ENCODE data around the gene IP6K2. TPM values are rescaled to one million over a fixed set of nuclear protein-coding genes. Genes with fewer than 3 reads are reported as not detected.

IP6K2 gene
- total and polyA plus RNA-seq, 2 donors from 2014 or later = 69.4 to 112 TPM

GRCh38 chr3:48662145-48662752 lies 54.8 kb downstream of the IP6K2 start:
- Histone ChIP-seq H3K36me3 (ENCODE audit: control insufficient read depth in 2 of 3, insufficient read depth in 3 of 3, low read length in 3 of 3) (no peaks in the 10 kb centered on the region), H3K9ac (ENCODE audit: low read length in 3 of 3) (no peak overlapping the region), H3K27me3 (ENCODE audit: control insufficient read depth, insufficient read depth, low read length) (no peaks in the 10 kb centered on the region), H3K4me1 (ENCODE audit: control insufficient read depth in 2 of 3, insufficient read depth in 2 of 3, low read depth in 1 of 3, low read length in 3 of 3) (peaks cover 0 to 9% (median 0%) of the 10 kb centered on the region in 3 donors), H3K9me3 (ENCODE audit: control insufficient read depth in 2 of 3, insufficient read depth in 1 of 3, low read length in 3 of 3) (no peaks in the 10 kb centered on the region), H3K4me3 (ENCODE audit: low read length in 3 of 3) (no peak overlapping the region), H3K27ac (ENCODE audit: low read depth in 2 of 2, low read length in 2 of 2) (no peak overlapping the region)
- FAIRE-seq (no peak), DNase-seq (peak in 1 of 5 donors; percentile 69)
- TF ChIP-seq, protein P1, sequence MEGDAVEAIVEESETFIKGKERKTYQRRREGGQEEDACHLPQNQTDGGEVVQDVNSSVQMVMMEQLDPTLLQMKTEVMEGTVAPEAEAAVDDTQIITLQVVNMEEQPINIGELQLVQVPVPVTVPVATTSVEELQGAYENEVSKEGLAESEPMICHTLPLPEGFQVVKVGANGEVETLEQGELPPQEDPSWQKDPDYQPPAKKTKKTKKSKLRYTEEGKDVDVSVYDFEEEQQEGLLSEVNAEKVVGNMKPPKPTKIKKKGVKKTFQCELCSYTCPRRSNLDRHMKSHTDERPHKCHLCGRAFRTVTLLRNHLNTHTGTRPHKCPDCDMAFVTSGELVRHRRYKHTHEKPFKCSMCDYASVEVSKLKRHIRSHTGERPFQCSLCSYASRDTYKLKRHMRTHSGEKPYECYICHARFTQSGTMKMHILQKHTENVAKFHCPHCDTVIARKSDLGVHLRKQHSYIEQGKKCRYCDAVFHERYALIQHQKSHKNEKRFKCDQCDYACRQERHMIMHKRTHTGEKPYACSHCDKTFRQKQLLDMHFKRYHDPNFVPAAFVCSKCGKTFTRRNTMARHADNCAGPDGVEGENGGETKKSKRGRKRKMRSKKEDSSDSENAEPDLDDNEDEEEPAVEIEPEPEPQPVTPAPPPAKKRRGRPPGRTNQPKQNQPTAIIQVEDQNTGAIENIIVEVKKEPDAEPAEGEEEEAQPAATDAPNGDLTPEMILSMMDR (IDR thresholded peaks at IDR 0.05; ENCODE audit: borderline replicate concordance, extremely low read depth, insufficient read depth) = no peak
- intact Hi-C loops (cut with DNase I) = no loop called here

- Histone ChIP-seq H3K36me3 (ENCODE audit: control insufficient read depth in 2 of 3, insufficient read depth in 3 of 3, low read length in 3 of 3) (no peaks in the 10 kb centered on the region), H3K27ac (ENCODE audit: low read depth in 2 of 2, low read length in 2 of 2) (no peak overlapping the region), H3K9ac (ENCODE audit: low read length in 3 of 3) (no peak overlapping the region), H3K27me3 (ENCODE audit: control insufficient read depth, insufficient read depth, low read length) (no peaks in the 10 kb centered on the region), H3K9me3 (ENCODE audit: control insufficient read depth in 2 of 3, insufficient read depth in 1 of 3, low read length in 3 of 3) (no peaks in the 10 kb centered on the region), H3K4me1 (ENCODE audit: control insufficient read depth in 2 of 3, insufficient read depth in 2 of 3, low read depth in 1 of 3, low read length in 3 of 3) (peaks cover 0 to 11% (median 0%) of the 10 kb centered on the region in 3 donors), H3K4me3 (ENCODE audit: low read length in 3 of 3) (peak overlapping the region; percentile 8 to 57 (median 30))
- intact Hi-C loops (cut with DNase I) = no loop called here
- TF ChIP-seq, protein P1 (IDR thresholded peaks at IDR 0.05; ENCODE audit: borderline replicate concordance, extremely low read depth, insufficient read depth) = no peak
- peak; percentile 79 to 92 (median 84) for DNase-seq
- FAIRE-seq = no peak
Observed at GRCh38 chr3:48661501-48662144, 55.4 kb downstream of the IP6K2 start.

- FAIRE-seq = no peak
- peak overlapping the region in 1 of 3 donors; percentile 57 for H3K4me3 ChIP-seq (ENCODE audit: low read length in 3 of 3)
Observed at GRCh38 chr3:48660800-48661400, 56.1 kb downstream of the IP6K2 start.

More at GRCh38 chr3:48660800-48661400, 56.1 kb downstream of the IP6K2 start:
- Histone ChIP-seq H3K4me1 (ENCODE audit: control insufficient read depth in 2 of 3, insufficient read depth in 2 of 3, low read depth in 1 of 3, low read length in 3 of 3) (peaks cover 0 to 13% (median 0%) of the 10 kb centered on the region in 3 donors), H3K27me3 (ENCODE audit: control insufficient read depth, insufficient read depth, low read length) (no peaks in the 10 kb centered on the region), H3K9me3 (ENCODE audit: control insufficient read depth in 2 of 3, insufficient read depth in 1 of 3, low read length in 3 of 3) (no peaks in the 10 kb centered on the region), H3K36me3 (ENCODE audit: control insufficient read depth in 2 of 3, insufficient read depth in 3 of 3, low read length in 3 of 3) (no peaks in the 10 kb centered on the region), H3K9ac (ENCODE audit: low read length in 3 of 3) (no peak overlapping the region), H3K27ac (ENCODE audit: low read depth in 2 of 2, low read length in 2 of 2) (no peak overlapping the region)
- DNase-seq = no peak
- TF ChIP-seq, protein P1 (IDR thresholded peaks at IDR 0.05; ENCODE audit: borderline replicate concordance, extremely low read depth, insufficient read depth) = no peak
- intact Hi-C loops (cut with DNase I) = no loop called here

Data from kidney (tissue), 14 donors.